Measurements from ENCODE around the gene ATF3. TPM values are rescaled to one million over a fixed set of nuclear protein-coding genes. Genes with fewer than 3 reads are reported as not detected.

The ATF3 gene
- total RNA-seq, 1 experiment from 2014 or later: 21.8 TPM

DNA sequence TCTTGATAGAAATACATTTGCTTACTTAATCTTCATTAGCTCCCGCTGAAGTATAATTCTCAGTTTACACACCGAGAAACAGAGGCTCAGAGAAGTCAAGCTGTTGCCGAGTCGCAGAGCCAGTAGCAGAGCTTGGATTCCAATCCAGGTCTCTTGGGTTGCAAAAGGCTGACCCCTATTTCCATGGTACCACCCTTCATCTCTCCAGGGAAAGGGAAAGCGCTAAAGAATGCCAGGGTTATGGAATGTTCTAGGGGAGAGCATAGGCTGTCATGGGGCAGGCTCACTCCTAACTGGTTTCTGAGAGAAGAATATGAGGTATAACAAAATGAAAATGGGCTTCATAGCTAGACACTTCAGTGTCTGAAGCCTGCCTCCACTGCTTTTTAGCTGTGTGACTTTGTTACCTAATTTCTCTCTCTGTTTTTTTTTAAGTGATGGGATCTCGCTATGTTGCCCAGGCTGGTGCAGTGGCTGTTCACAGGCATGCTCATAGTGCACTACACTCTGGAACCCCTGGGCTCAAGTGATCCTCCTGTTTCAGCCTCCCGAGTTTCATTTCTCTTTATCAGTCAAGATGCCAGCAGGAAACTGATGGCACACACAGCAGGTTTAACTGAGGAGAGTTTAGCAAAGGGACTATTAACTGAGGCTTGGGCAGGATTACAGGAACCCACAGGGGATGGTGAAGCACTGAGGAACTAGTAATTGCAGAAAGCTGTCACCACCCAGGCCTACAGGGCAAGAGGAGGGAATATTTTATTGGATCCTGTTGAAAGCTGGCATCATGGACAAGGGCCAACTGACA, 25.5 kb upstream of the ATF3 start:
- BruUV-seq (replicated peaks): no TSS peak
- ChIA-PET POLR2A (no interaction called here), CTCF (interaction anchor here (0.7 to 1.2 kb wide), 2 partner anchors 79 to 106 kb away, joined by 3 to 5 read pairs; no protein-coding TSS in a partner anchor)
- Histone ChIP-seq H3K36me3 (ENCODE audit: control insufficient read depth, insufficient read depth, low read length) (no peaks in the 10 kb centered on the region), H3K4me3 (ENCODE audit: low read depth, low read length) (no peak overlapping the region), H3K9me3 (no peaks in the 10 kb centered on the region; the same call in 1 of the 2 replicates), H3K27me3 (replicated peaks; ENCODE audit: control insufficient read depth, insufficient read depth, low read length) (no peaks in the 10 kb centered on the region), H3K4me1 (no peaks in the 10 kb centered on the region)
- H3K36me3 Mint-ChIP-seq (ENCODE audit: insufficient read depth, unreplicated experiment): no peaks in the 10 kb centered on the region
- H3K4me1 Mint-ChIP-seq (ENCODE audit: low read depth, unreplicated experiment): no peaks in the 10 kb centered on the region
- H3K4me3 Mint-ChIP-seq (ENCODE audit: unreplicated experiment): no peak overlapping the region
- TF ChIP-seq, protein P1, sequence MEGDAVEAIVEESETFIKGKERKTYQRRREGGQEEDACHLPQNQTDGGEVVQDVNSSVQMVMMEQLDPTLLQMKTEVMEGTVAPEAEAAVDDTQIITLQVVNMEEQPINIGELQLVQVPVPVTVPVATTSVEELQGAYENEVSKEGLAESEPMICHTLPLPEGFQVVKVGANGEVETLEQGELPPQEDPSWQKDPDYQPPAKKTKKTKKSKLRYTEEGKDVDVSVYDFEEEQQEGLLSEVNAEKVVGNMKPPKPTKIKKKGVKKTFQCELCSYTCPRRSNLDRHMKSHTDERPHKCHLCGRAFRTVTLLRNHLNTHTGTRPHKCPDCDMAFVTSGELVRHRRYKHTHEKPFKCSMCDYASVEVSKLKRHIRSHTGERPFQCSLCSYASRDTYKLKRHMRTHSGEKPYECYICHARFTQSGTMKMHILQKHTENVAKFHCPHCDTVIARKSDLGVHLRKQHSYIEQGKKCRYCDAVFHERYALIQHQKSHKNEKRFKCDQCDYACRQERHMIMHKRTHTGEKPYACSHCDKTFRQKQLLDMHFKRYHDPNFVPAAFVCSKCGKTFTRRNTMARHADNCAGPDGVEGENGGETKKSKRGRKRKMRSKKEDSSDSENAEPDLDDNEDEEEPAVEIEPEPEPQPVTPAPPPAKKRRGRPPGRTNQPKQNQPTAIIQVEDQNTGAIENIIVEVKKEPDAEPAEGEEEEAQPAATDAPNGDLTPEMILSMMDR (IDR thresholded peaks at IDR 0.05; ENCODE audit: insufficient read depth in 1 of 2, low read depth in 1 of 2, low read length in 1 of 2, severe bottlenecking in 1 of 2, unreplicated experiment in 1 of 2): no peak
- intact Hi-C loops (cut with micrococcal nuclease; ENCODE audit: unreplicated experiment): no loop called here
- H3K9me3 Mint-ChIP-seq (ENCODE audit: unreplicated experiment): no peaks in the 10 kb centered on the region
- no peak for DNase-seq
- H3K27me3 Mint-ChIP-seq (ENCODE audit: insufficient read depth, unreplicated experiment): peaks cover 6% of the 10 kb centered on the region
- H3K27ac Mint-ChIP-seq (ENCODE audit: unreplicated experiment): no peak overlapping the region

DNA sequence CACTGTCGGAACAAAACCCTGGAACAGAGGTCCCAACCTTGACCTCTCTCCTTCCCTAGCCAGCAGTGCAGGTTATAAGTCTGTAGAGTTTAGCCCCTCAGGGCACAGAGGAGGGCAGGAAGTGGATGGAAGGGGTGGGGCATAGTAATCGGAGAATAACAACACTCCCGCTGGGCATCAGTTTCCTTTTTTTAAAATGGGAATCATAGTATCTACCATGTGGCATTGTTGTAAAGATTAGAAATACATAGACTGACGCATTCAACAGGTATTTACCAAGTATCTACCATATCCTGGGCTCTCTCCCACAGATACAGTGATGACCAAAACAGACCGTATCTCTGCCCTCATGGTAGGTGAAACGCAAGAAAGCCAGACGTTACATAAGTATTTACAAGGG, 24.9 kb upstream of the ATF3 start:
- TF ChIP-seq, protein P1 (IDR thresholded peaks at IDR 0.05; ENCODE audit: insufficient read depth in 1 of 2, low read depth in 1 of 2, low read length in 1 of 2, severe bottlenecking in 1 of 2, unreplicated experiment in 1 of 2): no peak
- Histone ChIP-seq H3K9me3 (no peaks in the 10 kb centered on the region), H3K4me1 (no peaks in the 10 kb centered on the region), H3K36me3 (ENCODE audit: control insufficient read depth, insufficient read depth, low read length) (no peaks in the 10 kb centered on the region), H3K4me3 (ENCODE audit: low read depth, low read length) (no peak overlapping the region), H3K27me3 (replicated peaks; ENCODE audit: control insufficient read depth, insufficient read depth, low read length) (peaks cover 2% of the 10 kb centered on the region; the same call in 1 of the 2 replicates)
- no peak for DNase-seq
- ChIA-PET CTCF (no interaction called here), POLR2A (no interaction called here)
- no peaks in the 10 kb centered on the region for H3K36me3 Mint-ChIP-seq (ENCODE audit: insufficient read depth, unreplicated experiment)
- H3K9me3 Mint-ChIP-seq (ENCODE audit: unreplicated experiment): no peaks in the 10 kb centered on the region
- intact Hi-C loops (cut with micrococcal nuclease; ENCODE audit: unreplicated experiment): no loop called here
- no peak overlapping the region for H3K4me3 Mint-ChIP-seq (ENCODE audit: unreplicated experiment)
- no peak overlapping the region for H3K27ac Mint-ChIP-seq (ENCODE audit: unreplicated experiment)
- BruUV-seq (replicated peaks): no TSS peak
- H3K4me1 Mint-ChIP-seq (ENCODE audit: low read depth, unreplicated experiment): no peaks in the 10 kb centered on the region
- H3K27me3 Mint-ChIP-seq (ENCODE audit: insufficient read depth, unreplicated experiment): peaks cover 4% of the 10 kb centered on the region

- Histone ChIP-seq H3K4me1 (no peaks in the 10 kb centered on the region), H3K36me3 (ENCODE audit: control insufficient read depth, insufficient read depth, low read length) (no peaks in the 10 kb centered on the region), H3K4me3 (ENCODE audit: low read depth, low read length) (no peak overlapping the region), H3K9me3 (no peaks in the 10 kb centered on the region), H3K27me3 (replicated peaks; ENCODE audit: control insufficient read depth, insufficient read depth, low read length) (peaks cover 2% of the 10 kb centered on the region; the same call in 1 of the 2 replicates)
- no peak for DNase-seq
- intact Hi-C loops (cut with micrococcal nuclease; ENCODE audit: unreplicated experiment): no loop called here
- peaks cover 8% of the 10 kb centered on the region for H3K27me3 Mint-ChIP-seq (ENCODE audit: insufficient read depth, unreplicated experiment)
- TF ChIP-seq, protein P1 (IDR thresholded peaks at IDR 0.05; ENCODE audit: insufficient read depth in 1 of 2, low read depth in 1 of 2, low read length in 1 of 2, severe bottlenecking in 1 of 2, unreplicated experiment in 1 of 2): no peak
- POLR2A ChIA-PET: no interaction called here
- no TSS peak for BruUV-seq (replicated peaks)
- CTCF ChIA-PET: no interaction called here
- no peaks in the 10 kb centered on the region for H3K36me3 Mint-ChIP-seq (ENCODE audit: insufficient read depth, unreplicated experiment)
- no peaks in the 10 kb centered on the region for H3K4me1 Mint-ChIP-seq (ENCODE audit: low read depth, unreplicated experiment)
- no peak overlapping the region for H3K4me3 Mint-ChIP-seq (ENCODE audit: unreplicated experiment)
- H3K9me3 Mint-ChIP-seq (ENCODE audit: unreplicated experiment): no peaks in the 10 kb centered on the region
- H3K27ac Mint-ChIP-seq (ENCODE audit: unreplicated experiment): no peak overlapping the region
Measured at GRCh38 chr1:212584092-212584886, 24.3 kb upstream of the ATF3 start.

Measured in Caco-2 (cell line).